ENCODE results near the gene ELF5. TPM values are rescaled to one million over a fixed set of nuclear protein-coding genes. Genes with fewer than 3 reads are reported as not detected.

ELF5 gene
- total and polyA plus RNA-seq, 4 donors: 0.06 to 0.37 (median 0.08) TPM; not detected in 1

DNA sequence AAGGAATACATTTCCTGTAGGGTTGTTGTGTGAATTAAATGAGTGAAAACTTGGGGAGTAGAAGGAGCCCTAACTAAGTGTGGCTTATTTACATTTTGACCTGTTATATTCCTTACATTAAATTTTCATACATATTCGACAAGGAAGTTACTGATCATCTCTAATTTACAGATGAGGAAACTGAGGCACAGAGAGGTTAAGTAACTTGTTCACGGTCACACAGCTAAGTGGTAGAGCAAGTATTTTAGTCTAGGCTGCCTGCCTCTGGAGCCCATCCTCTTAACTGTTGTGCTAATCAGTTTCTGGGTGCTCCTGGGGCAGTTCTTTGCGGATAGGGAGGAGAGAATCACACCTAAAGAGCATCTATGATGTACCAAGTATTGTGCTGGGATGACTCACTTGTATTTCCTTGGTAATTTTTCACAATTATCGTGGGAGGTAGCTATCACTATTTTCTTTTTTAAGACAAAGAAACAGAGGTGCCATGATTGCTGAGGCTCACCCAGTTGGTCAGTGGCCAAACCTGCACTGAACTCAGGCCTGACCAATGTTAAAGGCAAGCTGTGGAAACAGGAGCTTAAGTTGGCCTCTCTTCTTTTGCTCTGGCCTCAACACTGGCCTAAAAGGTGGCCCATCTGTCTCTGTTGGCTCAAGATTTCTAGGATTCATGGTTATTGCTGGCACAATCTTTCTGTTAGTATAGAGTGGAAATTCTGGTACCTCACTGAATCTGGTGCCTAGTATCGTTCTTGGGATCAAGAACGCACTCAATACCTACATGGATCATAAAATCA, 2.9 kb upstream of the ELF5 start:
- Histone ChIP-seq H3K4me1 (ENCODE audit: control insufficient read depth in 4 of 4, insufficient read depth in 4 of 4, low read length in 3 of 4) (no peaks in the 10 kb centered on the region), H3K4me3 (ENCODE audit: low read depth in 1 of 3, low read length in 3 of 3) (no peak overlapping the region), H3K9ac (ENCODE audit: low read depth in 1 of 2, low read length in 2 of 2) (no peak overlapping the region), H3K36me3 (ENCODE audit: control insufficient read depth in 4 of 4, insufficient read depth in 3 of 4, low read depth in 1 of 4, low read length in 3 of 4) (no peaks in the 10 kb centered on the region), H3K27ac (ENCODE audit: low read depth in 1 of 2, low read length in 2 of 2) (no peak overlapping the region), H3K9me3 (ENCODE audit: control insufficient read depth in 4 of 4, low read length in 3 of 4) (no peaks in the 10 kb centered on the region), H3K27me3 (ENCODE audit: control insufficient read depth in 4 of 4, insufficient read depth in 4 of 4, low read length in 3 of 4) (no peaks in the 10 kb centered on the region)
- TF ChIP-seq SP1 (IDR thresholded peaks at IDR 0.05) (no peak), TAF1 (conservative IDR thresholded peaks at IDR 0.05) (no peak), ZBTB33 (IDR thresholded peaks at IDR 0.05) (no peak), JUND (IDR thresholded peaks at IDR 0.05) (no peak), HNF4G (IDR thresholded peaks at IDR 0.05) (no peak), HNF4A (conservative IDR thresholded peaks at IDR 0.05) (no peak), YY1 (IDR thresholded peaks at IDR 0.05) (no peak), RXRA (IDR thresholded peaks at IDR 0.05) (no peak), NR2F2 (IDR thresholded peaks at IDR 0.05) (no peak), FOXA2 (IDR thresholded peaks at IDR 0.05) (no peak), RAD21 (IDR thresholded peaks at IDR 0.05) (no peak), EGR1 (IDR thresholded peaks at IDR 0.05; ENCODE audit: low read depth in 2 of 2) (no peak), FOXA1 (IDR thresholded peaks at IDR 0.05) (no peak), GABPA (IDR thresholded peaks at IDR 0.05 in 1 of 2, conservative IDR thresholded peaks at IDR 0.05 in 1 of 2) (no peak)
- TF ChIP-seq, protein P1, sequence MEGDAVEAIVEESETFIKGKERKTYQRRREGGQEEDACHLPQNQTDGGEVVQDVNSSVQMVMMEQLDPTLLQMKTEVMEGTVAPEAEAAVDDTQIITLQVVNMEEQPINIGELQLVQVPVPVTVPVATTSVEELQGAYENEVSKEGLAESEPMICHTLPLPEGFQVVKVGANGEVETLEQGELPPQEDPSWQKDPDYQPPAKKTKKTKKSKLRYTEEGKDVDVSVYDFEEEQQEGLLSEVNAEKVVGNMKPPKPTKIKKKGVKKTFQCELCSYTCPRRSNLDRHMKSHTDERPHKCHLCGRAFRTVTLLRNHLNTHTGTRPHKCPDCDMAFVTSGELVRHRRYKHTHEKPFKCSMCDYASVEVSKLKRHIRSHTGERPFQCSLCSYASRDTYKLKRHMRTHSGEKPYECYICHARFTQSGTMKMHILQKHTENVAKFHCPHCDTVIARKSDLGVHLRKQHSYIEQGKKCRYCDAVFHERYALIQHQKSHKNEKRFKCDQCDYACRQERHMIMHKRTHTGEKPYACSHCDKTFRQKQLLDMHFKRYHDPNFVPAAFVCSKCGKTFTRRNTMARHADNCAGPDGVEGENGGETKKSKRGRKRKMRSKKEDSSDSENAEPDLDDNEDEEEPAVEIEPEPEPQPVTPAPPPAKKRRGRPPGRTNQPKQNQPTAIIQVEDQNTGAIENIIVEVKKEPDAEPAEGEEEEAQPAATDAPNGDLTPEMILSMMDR (IDR thresholded peaks at IDR 0.05; ENCODE audit: low read depth, low read length, missing input control): no peak
- TF ChIP-seq, protein P2, sequence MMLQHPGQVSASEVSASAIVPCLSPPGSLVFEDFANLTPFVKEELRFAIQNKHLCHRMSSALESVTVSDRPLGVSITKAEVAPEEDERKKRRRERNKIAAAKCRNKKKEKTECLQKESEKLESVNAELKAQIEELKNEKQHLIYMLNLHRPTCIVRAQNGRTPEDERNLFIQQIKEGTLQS (IDR thresholded peaks at IDR 0.05): no peak
- TF ChIP-seq, protein P3, sequence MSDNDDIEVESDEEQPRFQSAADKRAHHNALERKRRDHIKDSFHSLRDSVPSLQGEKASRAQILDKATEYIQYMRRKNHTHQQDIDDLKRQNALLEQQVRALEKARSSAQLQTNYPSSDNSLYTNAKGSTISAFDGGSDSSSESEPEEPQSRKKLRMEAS (IDR thresholded peaks at IDR 0.05): no peak
- TF ChIP-seq, protein P4, sequence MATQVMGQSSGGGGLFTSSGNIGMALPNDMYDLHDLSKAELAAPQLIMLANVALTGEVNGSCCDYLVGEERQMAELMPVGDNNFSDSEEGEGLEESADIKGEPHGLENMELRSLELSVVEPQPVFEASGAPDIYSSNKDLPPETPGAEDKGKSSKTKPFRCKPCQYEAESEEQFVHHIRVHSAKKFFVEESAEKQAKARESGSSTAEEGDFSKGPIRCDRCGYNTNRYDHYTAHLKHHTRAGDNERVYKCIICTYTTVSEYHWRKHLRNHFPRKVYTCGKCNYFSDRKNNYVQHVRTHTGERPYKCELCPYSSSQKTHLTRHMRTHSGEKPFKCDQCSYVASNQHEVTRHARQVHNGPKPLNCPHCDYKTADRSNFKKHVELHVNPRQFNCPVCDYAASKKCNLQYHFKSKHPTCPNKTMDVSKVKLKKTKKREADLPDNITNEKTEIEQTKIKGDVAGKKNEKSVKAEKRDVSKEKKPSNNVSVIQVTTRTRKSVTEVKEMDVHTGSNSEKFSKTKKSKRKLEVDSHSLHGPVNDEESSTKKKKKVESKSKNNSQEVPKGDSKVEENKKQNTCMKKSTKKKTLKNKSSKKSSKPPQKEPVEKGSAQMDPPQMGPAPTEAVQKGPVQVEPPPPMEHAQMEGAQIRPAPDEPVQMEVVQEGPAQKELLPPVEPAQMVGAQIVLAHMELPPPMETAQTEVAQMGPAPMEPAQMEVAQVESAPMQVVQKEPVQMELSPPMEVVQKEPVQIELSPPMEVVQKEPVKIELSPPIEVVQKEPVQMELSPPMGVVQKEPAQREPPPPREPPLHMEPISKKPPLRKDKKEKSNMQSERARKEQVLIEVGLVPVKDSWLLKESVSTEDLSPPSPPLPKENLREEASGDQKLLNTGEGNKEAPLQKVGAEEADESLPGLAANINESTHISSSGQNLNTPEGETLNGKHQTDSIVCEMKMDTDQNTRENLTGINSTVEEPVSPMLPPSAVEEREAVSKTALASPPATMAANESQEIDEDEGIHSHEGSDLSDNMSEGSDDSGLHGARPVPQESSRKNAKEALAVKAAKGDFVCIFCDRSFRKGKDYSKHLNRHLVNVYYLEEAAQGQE (IDR thresholded peaks at IDR 0.05): no peak
- DNase-seq (ENCODE audit: low spot score): no peak
- WGBS: 87% methylated on average over 6 of the region's 6 CpGs
